KMS-11 (cell line): Measurements from ENCODE around the gene GPLD1.

Source experiments
- H2AFZ ChIP-seq: fragments of 200-600 bp; sonication (generic); 2 replicates; pipeline ENCODE4 v1.6.1; 2016; ENCODE audit warnings: antibody characterized with exemption, mixed run types, low read depth
- H3K27ac ChIP-seq: fragments of 200-600 bp; sonication (generic); 2 replicates; pipeline ENCODE4 v1.6.1; 2016; ENCODE audit warnings: mild to moderate bottlenecking, mixed run types
- H3K27me3 ChIP-seq: fragments of 200-600 bp; sonication (generic); 2 replicates; pipeline ENCODE4 v1.6.1; 2017; ENCODE audit warnings: mild to moderate bottlenecking, low read depth, mixed run types, moderate library complexity; ENCODE audit not compliant: insufficient read depth
- H3K36me3 ChIP-seq: fragments of 200-600 bp; sonication (generic); 2 replicates; pipeline ENCODE4 v1.6.1; 2017; ENCODE audit warnings: mild to moderate bottlenecking, mixed run types; ENCODE audit not compliant: insufficient read depth
- H3K4me1 ChIP-seq: fragments of 200-600 bp; sonication (generic); 2 replicates; pipeline ENCODE4 v1.6.1; 2016; ENCODE audit warnings: mild to moderate bottlenecking, low read depth, mixed run types; ENCODE audit not compliant: poor library complexity, severe bottlenecking
- H3K4me2 ChIP-seq: fragments of 200-600 bp; sonication (generic); 2 replicates; pipeline ENCODE4 v1.7.0; 2016; ENCODE audit warnings: mild to moderate bottlenecking, mixed run types
- H3K4me3 ChIP-seq: fragments of 200-600 bp; sonication (generic); IDR thresholded peaks from 2 replicates; pipeline ENCODE4 v1.6.1; 2017; ENCODE audit warnings: low read depth, low read length, mixed read lengths; ENCODE audit not compliant: insufficient read depth
- H3K79me2 ChIP-seq: fragments of 200-600 bp; sonication (generic); 2 replicates; pipeline ENCODE4 v1.6.1; 2016; ENCODE audit warnings: low read depth, mixed run types; ENCODE audit not compliant: insufficient read depth
- H3K9ac ChIP-seq: fragments of 200-600 bp; sonication (generic); 2 replicates; pipeline ENCODE4 v1.6.1; 2016; ENCODE audit warnings: mild to moderate bottlenecking, mixed run types
- H4K20me1 ChIP-seq: fragments of 200-600 bp; sonication (generic); 2 replicates; pipeline ENCODE4 v1.6.1; 2016; ENCODE audit warnings: mild to moderate bottlenecking, mixed run types; ENCODE audit not compliant: insufficient read depth
- TF ChIP-seq, protein P1 (sequence below): fragments of 200-600 bp; sonication (generic); conservative IDR thresholded peaks from 2 replicates; pipeline ENCODE4 v1.6.1; 2017; ENCODE audit warnings: low read depth, mild to moderate bottlenecking, antibody characterized with exemption, low read length, moderate library complexity, mixed read lengths

Gene GPLD1

DNA sequence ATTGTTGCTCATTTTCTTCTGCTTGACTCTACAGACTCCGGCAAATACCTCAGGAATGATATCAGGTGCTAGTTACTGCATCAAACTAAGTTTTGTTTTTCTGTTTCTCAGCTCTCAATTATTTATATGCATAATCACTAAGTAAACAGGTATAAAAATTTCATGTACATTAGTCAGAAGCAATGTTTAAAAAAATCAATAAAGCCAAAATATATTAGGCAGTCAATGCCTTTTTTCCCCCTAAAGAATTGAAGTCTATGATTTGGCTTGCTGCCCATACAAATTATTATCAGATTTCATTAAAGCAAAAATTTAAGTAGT is 107.2 kb downstream of the GPLD1 start:
- H3K4me3 ChIP-seq, result no peak overlapping the region
- no peak overlapping the region for H3K4me2 ChIP-seq
- no peaks in the 10 kb centered on the region for H4K20me1 ChIP-seq
- no peaks in the 10 kb centered on the region for H3K27me3 ChIP-seq
- TF ChIP-seq, protein P1, sequence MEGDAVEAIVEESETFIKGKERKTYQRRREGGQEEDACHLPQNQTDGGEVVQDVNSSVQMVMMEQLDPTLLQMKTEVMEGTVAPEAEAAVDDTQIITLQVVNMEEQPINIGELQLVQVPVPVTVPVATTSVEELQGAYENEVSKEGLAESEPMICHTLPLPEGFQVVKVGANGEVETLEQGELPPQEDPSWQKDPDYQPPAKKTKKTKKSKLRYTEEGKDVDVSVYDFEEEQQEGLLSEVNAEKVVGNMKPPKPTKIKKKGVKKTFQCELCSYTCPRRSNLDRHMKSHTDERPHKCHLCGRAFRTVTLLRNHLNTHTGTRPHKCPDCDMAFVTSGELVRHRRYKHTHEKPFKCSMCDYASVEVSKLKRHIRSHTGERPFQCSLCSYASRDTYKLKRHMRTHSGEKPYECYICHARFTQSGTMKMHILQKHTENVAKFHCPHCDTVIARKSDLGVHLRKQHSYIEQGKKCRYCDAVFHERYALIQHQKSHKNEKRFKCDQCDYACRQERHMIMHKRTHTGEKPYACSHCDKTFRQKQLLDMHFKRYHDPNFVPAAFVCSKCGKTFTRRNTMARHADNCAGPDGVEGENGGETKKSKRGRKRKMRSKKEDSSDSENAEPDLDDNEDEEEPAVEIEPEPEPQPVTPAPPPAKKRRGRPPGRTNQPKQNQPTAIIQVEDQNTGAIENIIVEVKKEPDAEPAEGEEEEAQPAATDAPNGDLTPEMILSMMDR, result no peak
- H3K4me1 ChIP-seq, result no peaks in the 10 kb centered on the region
- no peaks in the 10 kb centered on the region for H3K79me2 ChIP-seq
- no peak overlapping the region for H3K27ac ChIP-seq
- H3K36me3 ChIP-seq, result no peaks in the 10 kb centered on the region
- no peak overlapping the region for H2AFZ ChIP-seq
- no peak overlapping the region for H3K9ac ChIP-seq

DNA sequence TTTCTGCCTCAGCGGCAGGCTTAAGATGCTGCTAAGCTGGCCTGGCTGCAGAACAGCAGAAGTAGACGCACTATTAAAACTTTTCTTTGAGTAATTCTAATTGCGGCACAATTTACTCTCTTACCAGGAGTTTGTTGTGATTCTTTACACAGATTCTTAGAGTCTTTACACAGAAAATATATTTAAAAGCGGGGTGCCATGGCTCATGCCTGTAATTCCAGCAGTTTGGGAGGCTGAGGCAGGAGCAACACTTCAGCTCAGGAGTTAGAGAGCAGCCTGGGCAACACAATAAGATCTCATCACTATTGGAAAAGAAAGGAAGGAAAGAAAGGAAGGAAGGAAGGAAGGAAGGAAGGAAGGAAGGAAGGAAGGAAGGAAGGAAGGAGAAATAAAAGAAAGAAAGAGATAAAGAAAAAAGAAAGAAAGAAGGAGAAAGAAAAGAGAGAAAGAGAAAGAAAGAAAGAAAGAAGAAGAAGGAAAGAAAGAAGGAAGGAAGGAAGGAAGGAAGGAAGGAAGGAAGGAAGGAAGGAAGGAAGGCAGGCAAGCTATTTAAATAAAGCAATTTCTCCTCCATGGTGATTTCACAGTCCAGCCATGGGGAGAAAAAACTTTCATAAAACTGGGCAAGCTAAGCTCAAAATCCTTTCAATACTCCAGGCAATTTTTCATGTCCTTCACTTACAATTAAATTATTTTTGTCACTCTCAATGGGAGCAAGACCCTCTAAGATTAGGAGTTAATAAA is 107.7 kb downstream of the GPLD1 start:
- Histone ChIP-seq H3K27ac (no peak overlapping the region), H3K9ac (no peak overlapping the region), H3K27me3 (no peaks in the 10 kb centered on the region), H3K4me3 (no peak overlapping the region), H3K4me1 (no peaks in the 10 kb centered on the region), H3K79me2 (no peaks in the 10 kb centered on the region), H3K4me2 (no peak overlapping the region), H4K20me1 (no peaks in the 10 kb centered on the region), H3K36me3 (no peaks in the 10 kb centered on the region), H2AFZ (no peak overlapping the region)
- TF ChIP-seq, protein P1, result no peak

GRCh38 chr6:24378473-24379097 is 110.8 kb downstream of the GPLD1 start:
- Histone ChIP-seq H3K79me2 (no peaks in the 10 kb centered on the region), H2AFZ (no peak overlapping the region), H3K36me3 (no peaks in the 10 kb centered on the region), H3K9ac (no peak overlapping the region), H3K4me2 (no peak overlapping the region), H3K4me3 (no peak overlapping the region), H3K27ac (no peak overlapping the region), H4K20me1 (no peaks in the 10 kb centered on the region), H3K27me3 (no peaks in the 10 kb centered on the region), H3K4me1 (no peaks in the 10 kb centered on the region)
- TF ChIP-seq, protein P1, result no peak
